NB4 (cell line): ENCODE measurements around the gene RAI1.

ENCODE experiments used
- POLR2A ChIP-seq: IDR thresholded peaks from 2 replicates; pipeline ENCODE4 v1.6.1; 2011; ENCODE audit warnings: mild to moderate bottlenecking; ENCODE audit not compliant: insufficient read length; ENCODE audit errors: extremely low read depth
- TF ChIP-seq, protein P1 (sequence below): IDR thresholded peaks from one replicate; pipeline ENCODE4 v1.5.1; 2012; ENCODE audit warnings: low read depth, low read length

GRCh38 chr17:17851103-17852002 is 170.1 kb downstream of the RAI1 start:
- TF ChIP-seq, protein P1, sequence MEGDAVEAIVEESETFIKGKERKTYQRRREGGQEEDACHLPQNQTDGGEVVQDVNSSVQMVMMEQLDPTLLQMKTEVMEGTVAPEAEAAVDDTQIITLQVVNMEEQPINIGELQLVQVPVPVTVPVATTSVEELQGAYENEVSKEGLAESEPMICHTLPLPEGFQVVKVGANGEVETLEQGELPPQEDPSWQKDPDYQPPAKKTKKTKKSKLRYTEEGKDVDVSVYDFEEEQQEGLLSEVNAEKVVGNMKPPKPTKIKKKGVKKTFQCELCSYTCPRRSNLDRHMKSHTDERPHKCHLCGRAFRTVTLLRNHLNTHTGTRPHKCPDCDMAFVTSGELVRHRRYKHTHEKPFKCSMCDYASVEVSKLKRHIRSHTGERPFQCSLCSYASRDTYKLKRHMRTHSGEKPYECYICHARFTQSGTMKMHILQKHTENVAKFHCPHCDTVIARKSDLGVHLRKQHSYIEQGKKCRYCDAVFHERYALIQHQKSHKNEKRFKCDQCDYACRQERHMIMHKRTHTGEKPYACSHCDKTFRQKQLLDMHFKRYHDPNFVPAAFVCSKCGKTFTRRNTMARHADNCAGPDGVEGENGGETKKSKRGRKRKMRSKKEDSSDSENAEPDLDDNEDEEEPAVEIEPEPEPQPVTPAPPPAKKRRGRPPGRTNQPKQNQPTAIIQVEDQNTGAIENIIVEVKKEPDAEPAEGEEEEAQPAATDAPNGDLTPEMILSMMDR, result no peak
- TF ChIP-seq POLR2A, result no peak
